GM12878 (cell line): ENCODE measurements around the gene SLC22A23. TPM values are rescaled to one million over a fixed set of nuclear protein-coding genes. Genes with fewer than 3 reads are reported as not detected.
"Not testable (repeated sequence)": the region's sequence is repeated elsewhere in the genome, so short reads cannot be mapped to it uniquely, and the experiment has no call there.

Experiments used
- ATAC-seq: fragments of 200-7000 bp; cut with Tn5 transposase; 3 replicates; pipeline ENCODE4 v1.9.1; 2020; ENCODE audit warnings: mild to moderate bottlenecking, moderate library complexity
- BruUV-seq: library from RNA; stranded (reverse); fragments of 400-500 nt; replicated peaks from 2 replicates; lab custom pipeline; 2021; lab: Mats Ljungman, UMichigan
- CTCF ChIA-PET: fragments of 300-600 bp; sonication (Branson Sonifier 250); formaldehyde crosslinking; extraction: SDS; loops from one replicate; lab custom pipeline; 2021; ENCODE audit warnings: inconsistent platforms; lab: Yijun Ruan, JAX
- POLR2A ChIA-PET: fragments of 350-600 bp; formaldehyde crosslinking; extraction: SDS; loops from one replicate; lab custom pipeline; 2021; ENCODE audit warnings: inconsistent platforms; lab: Charles Lee
- RAD21 ChIA-PET: fragments of 300-600 bp; sonication (Branson Sonifier 250); formaldehyde crosslinking; loops from one replicate; lab custom pipeline; 2023; ENCODE audit warnings: antibody characterized with exemption; ENCODE audit not compliant: unreplicated experiment; lab: Charles Lee
- SMC1A ChIA-PET: fragments of 300-600 bp; sonication (Branson Sonifier 250); formaldehyde crosslinking; loops from one replicate; lab custom pipeline; 2023; ENCODE audit not compliant: unreplicated experiment, uncharacterized antibody; lab: Charles Lee
- DNase-seq: peaks from one replicate; pipeline ENCODE4 v3.0.0-alpha.2; 2011; ENCODE audit warnings: low read depth, low spot score
- FAIRE-seq: peaks from 3 replicates; lab custom pipeline; 2011; peaks lifted over from hg19 to GRCh38; lab: Jason Lieb, UNC
- H2AFZ ChIP-seq: 2 replicates; pipeline ENCODE4 v1.6.0; 2011; ENCODE audit warnings: low read depth, low read length, control low read depth; ENCODE audit not compliant: control insufficient read depth
- H3K27ac ChIP-seq: 2 replicates; pipeline ENCODE4 v1.5.1; 2011; ENCODE audit warnings: control low read depth; ENCODE audit not compliant: control insufficient read depth, insufficient read depth
- H3K27me3 ChIP-seq, 2 experiments: replicated peaks in 1 of 2; 2 replicates each; pipeline versions ENCODE4 v1.6.0 to v1.6.1; 2011; ENCODE audit warnings: low read length in 1 of 2; ENCODE audit not compliant: control insufficient read depth in 2 of 2, insufficient read depth in 2 of 2
- H3K36me3 ChIP-seq, 2 experiments: 2 replicates each; pipeline ENCODE4 v1.5.1; 2011; ENCODE audit warnings: low read length in 1 of 2; ENCODE audit not compliant: control insufficient read depth in 2 of 2, insufficient read depth in 2 of 2
- H3K4me1 ChIP-seq: 2 replicates; pipeline ENCODE4 v1.6.1; 2011; ENCODE audit warnings: mild to moderate bottlenecking, low read length, moderate library complexity, mixed read lengths; ENCODE audit not compliant: control insufficient read depth, insufficient read depth
- H3K4me2 ChIP-seq: 2 replicates; pipeline ENCODE4 v1.6.0; 2011; ENCODE audit warnings: control low read depth; ENCODE audit not compliant: control insufficient read depth, insufficient read depth
- H3K4me3 ChIP-seq: fragments of 200-600 bp; sonication (generic); 2 replicates; pipeline ENCODE4 v1.5.1; 2016
- H3K79me2 ChIP-seq: 2 replicates; pipeline ENCODE4 v1.6.0; 2011; ENCODE audit warnings: low read length; ENCODE audit not compliant: control insufficient read depth, insufficient read depth
- H3K9ac ChIP-seq: 2 replicates; pipeline ENCODE4 v1.8.0; 2011; ENCODE audit warnings: low read length, control low read depth, mixed read lengths; ENCODE audit not compliant: control insufficient read depth, insufficient read depth
- H3K9me3 ChIP-seq: replicated peaks from 3 replicates; pipeline ENCODE4 v1.5.1; 2011; ENCODE audit warnings: mild to moderate bottlenecking, low read length; ENCODE audit not compliant: control insufficient read depth, insufficient read depth
- H4K20me1 ChIP-seq: 2 replicates; pipeline ENCODE4 v1.6.0; 2011; ENCODE audit not compliant: control insufficient read depth, insufficient read depth
- CEBPB ChIP-seq, 2 experiments: fragments of 150-350 bp in 1 of 2; IDR thresholded peaks; 2 replicates each; pipeline ENCODE4 v1.6.1; 2012 to 2014; ENCODE audit warnings: low read depth in 2 of 2, low read length in 2 of 2, borderline replicate concordance in 1 of 2, inconsistent platforms in 1 of 2
- DPF2 ChIP-seq: fragments of 450-650 bp; IDR thresholded peaks from 2 replicates; pipeline ENCODE4 v1.6.1; 2017; ENCODE audit warnings: mild to moderate bottlenecking
- SIN3A ChIP-seq: IDR thresholded peaks from 2 replicates; pipeline ENCODE4 v1.6.1; 2012; ENCODE audit warnings: low read depth, low read length, improper control_type of control experiment
- ZZZ3 ChIP-seq: IDR thresholded peaks from 2 replicates; pipeline ENCODE4 v1.6.1; 2011; ENCODE audit warnings: low read depth; ENCODE audit not compliant: control insufficient read depth, insufficient read length
- WGBS: methylation state at CpG from one replicate; pipeline ENCODE4 v1.1.6; 2016; ENCODE audit warnings: low lambda C conversion rate; ENCODE audit not compliant: insufficient replicate concordance, insufficient coverage; ENCODE audit errors: missing lambda C conversion rate; 5-methylcytosine and 5-hydroxymethylcytosine counted together
- in situ Hi-C: fragments of 300-500 bp; cut with MboI; formaldehyde crosslinking; loops from 9 replicates; pipeline ENCODE4 v1.14.3; 2018; ENCODE audit warnings: mixed read lengths
- intact Hi-C: fragments of 100-400 bp; cut with micrococcal nuclease; formaldehyde crosslinking; loops from one replicate; pipeline ENCODE4 v1.14.2; 2022; ENCODE audit not compliant: unreplicated experiment
- polyA plus RNA-seq, 11 experiments: library from polyadenylated mRNA; depleted of rRNA in 4 of 11; unstranded in 6 of 11; stranded (reverse) in 5 of 11; fragments of >200 nt; fragmentation: Nextera tagmentation in 4 of 11; fragmentation: Illumina TruSeq in 1 of 11; extraction: Ambion mirVana in 4 of 11; extraction: Trizol in 1 of 11; gene quantifications; 1 replicate in 1 of 11; 2 replicates in 10 of 11; pipeline versions ENCODE4 v1.2.1 to v1.2.3, GENCODE V29; 2011 to 2016; ENCODE audit warnings: inconsistent platforms in 2 of 11, missing spikeins in 2 of 11, low read depth in 1 of 11
- total RNA-seq, 4 experiments: library from RNA; depleted of rRNA in 3 of 4; stranded (reverse); fragments of >200 nt in 3 of 4; fragmentation: Illumina TruSeq in 1 of 4; extraction: Trizol in 1 of 4; gene quantifications; 2 replicates each; pipeline versions ENCODE4 v1.2.1 to v1.2.3, GENCODE V29; 2013 to 2021
- TF ChIP-seq, protein P1 (sequence below): fragments of 150-350 bp; IDR thresholded peaks from 2 replicates; pipeline ENCODE4 v1.6.1; 2016; ENCODE audit warnings: low read depth, low read length
- TF ChIP-seq, protein P2 (sequence below): IDR thresholded peaks from 2 replicates; pipeline ENCODE4 v1.6.1; 2012; ENCODE audit warnings: improper control_type of control experiment, low read depth, low read length; ENCODE audit not compliant: insufficient replicate concordance

SLC22A23 gene
- total and polyA plus RNA-seq, 10 of the 15 experiments (the other 5 are each of a cell fraction or from before 2014, with no cell fraction given): 0.20 to 2.4 (median 0.74) TPM

DNA sequence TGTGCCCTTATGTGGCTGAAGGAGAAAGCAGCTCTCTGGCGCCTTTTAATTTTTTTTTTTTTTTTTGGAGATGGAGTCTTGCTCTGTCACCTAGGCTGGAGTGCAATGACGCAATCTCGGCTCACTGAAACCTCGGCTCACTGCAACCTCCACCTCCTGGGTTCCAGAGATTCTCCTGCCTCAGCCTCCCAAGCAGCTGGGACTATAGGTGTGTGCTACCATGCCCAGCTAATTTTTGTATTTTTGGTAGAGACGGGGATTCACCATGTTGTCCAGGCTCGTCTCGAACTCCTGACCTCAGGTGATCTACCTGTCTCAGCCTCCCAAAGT lies 212.1 kb downstream of the SLC22A23 start:
- not testable (repeated sequence) for FAIRE-seq, H3K27me3 ChIP-seq

DNA sequence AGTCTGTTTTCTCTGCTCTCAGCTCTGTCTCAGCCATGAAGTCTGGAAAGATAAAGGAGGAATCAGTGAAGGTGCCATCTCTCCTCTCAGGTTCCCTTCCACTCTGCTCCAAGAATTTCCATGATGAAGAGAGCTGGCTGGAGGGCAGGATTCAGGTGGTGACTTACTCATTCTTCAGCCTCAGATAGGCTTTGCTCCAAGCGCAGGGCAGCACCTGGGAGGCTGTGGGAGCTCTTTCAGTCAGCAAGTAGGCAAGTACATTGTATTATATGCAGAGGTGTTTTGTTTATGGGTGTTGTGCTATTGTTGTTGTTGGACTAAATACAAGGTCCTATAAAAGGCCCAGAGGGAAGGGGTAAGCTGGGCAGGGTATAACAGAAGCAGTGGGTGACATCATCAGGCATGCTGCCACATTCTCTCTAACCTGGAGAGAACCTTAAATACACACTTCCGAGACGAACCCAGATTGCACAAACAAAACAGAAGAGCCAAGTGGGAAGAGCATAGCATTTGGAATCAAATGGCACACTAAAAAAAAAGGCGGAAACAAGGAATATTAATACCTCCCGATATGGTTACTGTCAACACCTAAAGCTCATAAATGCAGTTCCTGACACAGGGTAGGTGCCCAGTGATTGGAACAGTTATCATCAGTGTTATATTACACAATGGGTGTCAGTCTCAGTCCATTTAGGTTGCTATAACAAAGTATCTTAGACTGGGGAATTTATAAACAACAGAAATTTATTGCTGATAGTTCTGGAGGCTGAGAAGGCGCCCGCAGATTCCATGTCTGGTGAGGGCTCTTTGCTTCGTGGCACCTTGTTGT lies 212.6 kb downstream of the SLC22A23 start:
- H2AFZ ChIP-seq: no peak overlapping the region
- H3K4me3 ChIP-seq: no peak overlapping the region
- no peaks in the 10 kb centered on the region for H3K36me3 ChIP-seq
- 69% methylated on average over 8 of the region's 8 CpGs for WGBS
- H3K4me1 ChIP-seq: no peaks in the 10 kb centered on the region
- ChIA-PET SMC1A (interaction anchor here (0.7 kb wide), 1 partner anchor 154 kb away, joined by 3 read pairs; no protein-coding TSS in a partner anchor), CTCF (no interaction called here), POLR2A (interaction anchor here (0.5 kb wide), 1 partner anchor 23 kb away, joined by 3 read pairs; no protein-coding TSS in a partner anchor), RAD21 (no interaction called here)
- H3K79me2 ChIP-seq: no peaks in the 10 kb centered on the region
- no peaks in the 10 kb centered on the region for H3K9me3 ChIP-seq
- BruUV-seq: no TSS peak
- FAIRE-seq: no peak
- ATAC-seq: no peak
- H3K4me2 ChIP-seq: no peak overlapping the region
- intact Hi-C loops (no loop called here), in situ Hi-C loops (no loop called here)
- DNase-seq: no peak
- peaks cover 0 to 6% of the 10 kb centered on the region in 2 experiments; a peak in 3 of 4 replicates for H3K27me3 ChIP-seq
- no peak overlapping the region for H3K9ac ChIP-seq
- H4K20me1 ChIP-seq: no peaks in the 10 kb centered on the region
- H3K27ac ChIP-seq: no peak overlapping the region
- TF ChIP-seq, protein P1, sequence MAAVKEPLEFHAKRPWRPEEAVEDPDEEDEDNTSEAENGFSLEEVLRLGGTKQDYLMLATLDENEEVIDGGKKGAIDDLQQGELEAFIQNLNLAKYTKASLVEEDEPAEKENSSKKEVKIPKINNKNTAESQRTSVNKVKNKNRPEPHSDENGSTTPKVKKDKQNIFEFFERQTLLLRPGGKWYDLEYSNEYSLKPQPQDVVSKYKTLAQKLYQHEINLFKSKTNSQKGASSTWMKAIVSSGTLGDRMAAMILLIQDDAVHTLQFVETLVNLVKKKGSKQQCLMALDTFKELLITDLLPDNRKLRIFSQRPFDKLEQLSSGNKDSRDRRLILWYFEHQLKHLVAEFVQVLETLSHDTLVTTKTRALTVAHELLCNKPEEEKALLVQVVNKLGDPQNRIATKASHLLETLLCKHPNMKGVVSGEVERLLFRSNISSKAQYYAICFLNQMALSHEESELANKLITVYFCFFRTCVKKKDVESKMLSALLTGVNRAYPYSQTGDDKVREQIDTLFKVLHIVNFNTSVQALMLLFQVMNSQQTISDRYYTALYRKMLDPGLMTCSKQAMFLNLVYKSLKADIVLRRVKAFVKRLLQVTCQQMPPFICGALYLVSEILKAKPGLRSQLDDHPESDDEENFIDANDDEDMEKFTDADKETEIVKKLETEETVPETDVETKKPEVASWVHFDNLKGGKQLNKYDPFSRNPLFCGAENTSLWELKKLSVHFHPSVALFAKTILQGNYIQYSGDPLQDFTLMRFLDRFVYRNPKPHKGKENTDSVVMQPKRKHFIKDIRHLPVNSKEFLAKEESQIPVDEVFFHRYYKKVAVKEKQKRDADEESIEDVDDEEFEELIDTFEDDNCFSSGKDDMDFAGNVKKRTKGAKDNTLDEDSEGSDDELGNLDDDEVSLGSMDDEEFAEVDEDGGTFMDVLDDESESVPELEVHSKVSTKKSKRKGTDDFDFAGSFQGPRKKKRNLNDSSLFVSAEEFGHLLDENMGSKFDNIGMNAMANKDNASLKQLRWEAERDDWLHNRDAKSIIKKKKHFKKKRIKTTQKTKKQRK: no peak
- TF ChIP-seq CEBPB (IDR thresholded peaks at IDR 0.05; ENCODE audit: borderline replicate concordance in 1 of 2, low read depth in 2 of 2, low read length in 2 of 2): no peak
- no peak for TF ChIP-seq ZZZ3
- TF ChIP-seq DPF2: no peak
- TF ChIP-seq, protein P2, sequence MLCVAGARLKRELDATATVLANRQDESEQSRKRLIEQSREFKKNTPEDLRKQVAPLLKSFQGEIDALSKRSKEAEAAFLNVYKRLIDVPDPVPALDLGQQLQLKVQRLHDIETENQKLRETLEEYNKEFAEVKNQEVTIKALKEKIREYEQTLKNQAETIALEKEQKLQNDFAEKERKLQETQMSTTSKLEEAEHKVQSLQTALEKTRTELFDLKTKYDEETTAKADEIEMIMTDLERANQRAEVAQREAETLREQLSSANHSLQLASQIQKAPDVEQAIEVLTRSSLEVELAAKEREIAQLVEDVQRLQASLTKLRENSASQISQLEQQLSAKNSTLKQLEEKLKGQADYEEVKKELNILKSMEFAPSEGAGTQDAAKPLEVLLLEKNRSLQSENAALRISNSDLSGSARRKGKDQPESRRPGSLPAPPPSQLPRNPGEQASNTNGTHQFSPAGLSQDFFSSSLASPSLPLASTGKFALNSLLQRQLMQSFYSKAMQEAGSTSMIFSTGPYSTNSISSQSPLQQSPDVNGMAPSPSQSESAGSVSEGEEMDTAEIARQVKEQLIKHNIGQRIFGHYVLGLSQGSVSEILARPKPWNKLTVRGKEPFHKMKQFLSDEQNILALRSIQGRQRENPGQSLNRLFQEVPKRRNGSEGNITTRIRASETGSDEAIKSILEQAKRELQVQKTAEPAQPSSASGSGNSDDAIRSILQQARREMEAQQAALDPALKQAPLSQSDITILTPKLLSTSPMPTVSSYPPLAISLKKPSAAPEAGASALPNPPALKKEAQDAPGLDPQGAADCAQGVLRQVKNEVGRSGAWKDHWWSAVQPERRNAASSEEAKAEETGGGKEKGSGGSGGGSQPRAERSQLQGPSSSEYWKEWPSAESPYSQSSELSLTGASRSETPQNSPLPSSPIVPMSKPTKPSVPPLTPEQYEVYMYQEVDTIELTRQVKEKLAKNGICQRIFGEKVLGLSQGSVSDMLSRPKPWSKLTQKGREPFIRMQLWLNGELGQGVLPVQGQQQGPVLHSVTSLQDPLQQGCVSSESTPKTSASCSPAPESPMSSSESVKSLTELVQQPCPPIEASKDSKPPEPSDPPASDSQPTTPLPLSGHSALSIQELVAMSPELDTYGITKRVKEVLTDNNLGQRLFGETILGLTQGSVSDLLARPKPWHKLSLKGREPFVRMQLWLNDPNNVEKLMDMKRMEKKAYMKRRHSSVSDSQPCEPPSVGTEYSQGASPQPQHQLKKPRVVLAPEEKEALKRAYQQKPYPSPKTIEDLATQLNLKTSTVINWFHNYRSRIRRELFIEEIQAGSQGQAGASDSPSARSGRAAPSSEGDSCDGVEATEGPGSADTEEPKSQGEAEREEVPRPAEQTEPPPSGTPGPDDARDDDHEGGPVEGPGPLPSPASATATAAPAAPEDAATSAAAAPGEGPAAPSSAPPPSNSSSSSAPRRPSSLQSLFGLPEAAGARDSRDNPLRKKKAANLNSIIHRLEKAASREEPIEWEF: no peak
- TF ChIP-seq SIN3A: no peak

More for the DNA sequence above, 212.1 kb downstream of the SLC22A23 start:
- DNase-seq, H3K4me1 ChIP-seq, RAD21 ChIA-PET, H3K9ac ChIP-seq, H3K9me3 ChIP-seq, ATAC-seq, H3K4me2 ChIP-seq, H3K27ac ChIP-seq, H2AFZ ChIP-seq, H3K36me3 ChIP-seq, CTCF ChIA-PET, H3K79me2 ChIP-seq, BruUV-seq, H3K4me3 ChIP-seq, intact Hi-C loops, H4K20me1 ChIP-seq: not testable (repeated sequence)
- ChIA-PET SMC1A (interaction anchor here (0.7 kb wide), 1 partner anchor 154 kb away, joined by 3 read pairs; no protein-coding TSS in a partner anchor), POLR2A (interaction anchor here (0.5 kb wide), 1 partner anchor 24 kb away, joined by 3 read pairs; no protein-coding TSS in a partner anchor)
- WGBS: 59% methylated on average over 7 of the region's 7 CpGs
- in situ Hi-C loops: loop anchor here (5.0 kb wide), 1 partner anchor 252 kb away; no protein-coding TSS in a partner anchor
